Bone marrow (tissue), 2 donors: ENCODE results near the gene ZDHHC18.
A peak's percentile ranks its signal among the peaks of the same experiment; 100 is the strongest.
"Not testable (repeated sequence)": the region's sequence is repeated elsewhere in the genome, so short reads cannot be mapped to it uniquely, and the experiment has no call there.

Source experiments
- DNase-seq, 2 donors: peaks; one replicate each; lab custom pipeline; 2025; lab: John Stamatoyannopoulos, UW

The ZDHHC18 gene

GRCh38 chr1:26791626-26792025 lies 34.9 kb upstream of the ZDHHC18 start:
- no peak for DNase-seq

GRCh38 chr1:26792924-26793323 lies 33.6 kb upstream of the ZDHHC18 start:
- DNase-seq: no peak

DNA sequence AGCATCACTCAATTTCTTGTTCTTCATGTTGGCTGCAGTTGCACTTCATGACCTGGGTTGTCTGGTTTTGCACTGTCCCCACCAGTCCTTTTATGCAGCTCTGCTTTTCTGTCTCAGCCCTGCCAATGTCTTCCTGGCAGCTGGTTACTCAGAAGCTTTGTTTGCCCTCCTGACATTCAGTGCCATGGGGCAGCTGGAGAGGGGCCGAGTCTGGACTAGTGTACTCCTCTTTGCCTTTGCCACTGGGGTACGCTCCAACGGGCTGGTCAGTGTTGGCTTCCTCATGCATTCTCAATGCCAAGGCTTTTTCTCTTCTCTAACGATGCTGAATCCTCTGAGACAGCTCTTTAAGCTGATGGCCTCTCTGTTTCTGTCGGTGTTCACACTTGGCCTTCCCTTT lies 32.1 kb upstream of the ZDHHC18 start:
- no peak for DNase-seq

DNA sequence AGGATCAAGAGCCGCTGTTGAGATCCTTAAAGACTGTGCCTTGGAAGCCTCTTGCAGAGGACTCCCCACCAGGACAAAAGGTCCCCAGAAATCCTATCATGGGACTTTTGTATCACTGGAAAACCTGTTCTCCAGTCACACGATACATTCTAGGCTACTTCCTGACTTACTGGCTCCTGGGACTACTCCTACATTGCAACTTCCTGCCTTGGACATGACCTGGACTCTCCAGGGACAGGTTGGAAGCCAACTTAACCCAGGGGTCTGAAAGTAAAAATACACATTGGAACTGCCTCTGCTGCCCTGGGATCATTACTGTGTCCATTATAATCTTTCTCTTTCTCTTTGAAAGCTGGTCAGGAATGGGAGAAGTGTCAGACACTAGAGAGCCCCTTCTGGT lies 28.9 kb upstream of the ZDHHC18 start:
- DNase-seq: no peak

- no peak for DNase-seq
Measured at GRCh38 chr1:26799479-26800142, 26.9 kb upstream of the ZDHHC18 start.

- DNase-seq: not testable (repeated sequence)
Measured at GRCh38 chr1:26803932-26804331, 22.6 kb upstream of the ZDHHC18 start.

- peak in 1 of 2 donors; percentile 53 for DNase-seq
Measured at GRCh38 chr1:26810105-26810504, 16.4 kb upstream of the ZDHHC18 start.

- DNase-seq: no peak
Measured at GRCh38 chr1:26811057-26811456, 15.4 kb upstream of the ZDHHC18 start.

GRCh38 chr1:26811708-26812107 lies 14.8 kb upstream of the ZDHHC18 start:
- DNase-seq: no peak

DNA sequence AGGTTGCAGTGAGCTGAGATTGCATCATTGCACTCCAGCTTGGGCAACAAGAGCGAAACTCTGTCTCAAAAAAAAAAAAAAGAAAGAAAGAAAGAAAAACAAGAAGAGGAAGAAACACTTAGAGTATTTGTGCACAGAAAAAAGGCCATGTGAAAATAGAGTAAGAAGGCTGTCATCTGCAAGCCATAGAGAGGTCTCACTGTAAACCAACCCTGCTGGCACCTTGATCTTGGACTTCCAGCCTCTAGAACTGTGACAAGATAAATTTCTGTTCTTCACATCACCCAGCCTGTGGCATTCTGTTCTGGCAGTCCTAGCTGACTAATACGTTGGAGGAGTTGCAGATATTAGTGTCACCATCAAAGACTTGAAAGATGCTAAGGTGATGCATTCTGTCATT lies 12.1 kb upstream of the ZDHHC18 start:
- no peak for DNase-seq

GRCh38 chr1:26814893-26815292 lies 11.6 kb upstream of the ZDHHC18 start:
- DNase-seq: no peak

GRCh38 chr1:26820784-26821269 lies 5.7 kb upstream of the ZDHHC18 start:
- peak in 1 of 2 donors; percentile 81 for DNase-seq

- no peak for DNase-seq
Measured at GRCh38 chr1:26822737-26823395, 3.6 kb upstream of the ZDHHC18 start.

GRCh38 chr1:26824731-26825130 lies 1.8 kb upstream of the ZDHHC18 start:
- no peak for DNase-seq

DNA sequence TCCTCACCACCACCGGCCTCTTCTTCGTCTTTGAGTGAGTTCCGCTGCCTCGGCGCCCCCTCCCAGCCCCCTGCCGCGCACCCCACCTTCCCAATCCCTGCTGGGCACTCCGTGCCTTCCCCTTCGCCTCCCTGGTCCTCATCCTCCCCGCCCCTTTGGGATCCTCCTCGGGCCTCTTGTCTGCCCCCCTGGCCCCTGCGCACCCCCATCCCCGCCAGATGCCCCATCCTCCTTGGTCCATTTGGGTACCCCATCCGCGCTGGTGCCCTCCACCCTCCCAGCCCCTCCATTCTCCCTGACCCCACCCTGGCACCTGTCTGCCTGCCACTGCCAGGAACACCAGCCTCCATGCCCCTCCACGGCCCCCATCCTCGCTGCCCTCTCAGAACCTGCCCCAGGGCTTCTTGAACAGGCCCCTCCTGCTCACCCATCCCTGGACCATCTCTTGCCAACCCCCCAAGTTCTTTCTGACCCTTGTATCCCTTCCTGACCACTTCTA lies 667 bp downstream of the ZDHHC18 start:
- DNase-seq: no peak

DNA sequence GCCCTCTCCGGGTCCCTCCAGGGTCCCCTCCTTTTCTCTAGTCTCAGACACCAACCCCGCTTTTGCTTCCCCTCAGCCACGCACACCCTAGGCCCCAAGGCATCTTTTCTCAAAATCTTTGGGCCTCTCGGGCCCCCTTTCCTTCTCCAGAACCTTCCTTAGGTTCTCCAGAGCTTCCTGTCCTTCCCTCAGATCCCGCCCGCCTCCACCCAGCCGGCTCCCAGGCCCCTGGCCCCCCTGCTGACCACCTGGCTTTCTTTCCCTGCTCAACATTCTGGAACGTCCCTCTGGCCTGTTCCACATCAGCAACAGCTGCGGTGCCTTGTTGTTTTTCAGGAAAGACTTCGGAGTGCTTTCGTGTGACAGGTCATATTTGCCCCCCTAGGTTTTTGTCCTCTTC lies 1.2 kb downstream of the ZDHHC18 start:
- no peak for DNase-seq

DNA sequence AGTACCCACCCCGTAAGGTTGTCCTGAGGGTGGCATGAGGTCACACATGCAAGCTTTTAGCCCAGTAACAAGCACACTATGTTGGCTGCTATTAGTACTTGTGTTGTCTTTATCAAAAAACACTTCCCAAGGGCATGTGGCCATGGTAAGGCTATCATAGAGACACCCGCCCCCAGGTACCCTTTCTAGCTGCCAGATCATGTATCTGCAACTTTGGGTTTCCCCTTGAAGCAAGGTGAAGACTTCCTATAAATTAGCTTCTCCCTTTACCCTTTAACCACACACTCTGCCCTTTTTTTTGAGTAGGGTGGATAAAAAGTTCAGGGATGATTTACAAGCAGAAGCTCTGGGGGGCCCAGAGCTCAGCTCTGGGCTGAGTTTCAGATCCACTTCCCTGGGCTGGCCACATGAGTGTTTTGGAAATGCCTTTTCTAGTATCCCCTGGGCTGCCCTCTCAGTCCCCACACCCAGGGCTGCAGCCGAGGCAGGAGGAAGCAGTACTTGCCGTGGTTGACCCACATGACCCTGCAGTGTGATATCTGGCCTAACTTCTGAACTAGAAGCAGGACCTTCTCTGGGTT lies 2.0 kb downstream of the ZDHHC18 start:
- DNase-seq: peak in 1 of 2 donors; percentile 16

GRCh38 chr1:26829184-26829911 lies 2.9 kb downstream of the ZDHHC18 start:
- DNase-seq: no peak

GRCh38 chr1:26831059-26831458 lies 4.6 kb downstream of the ZDHHC18 start:
- DNase-seq: no peak

GRCh38 chr1:26831546-26832248 lies 5.2 kb downstream of the ZDHHC18 start:
- DNase-seq: no peak

GRCh38 chr1:26832249-26832960 lies 5.9 kb downstream of the ZDHHC18 start:
- DNase-seq: no peak
